Activated T-cell treated with anti-CD3 and anti-CD28 coated beads, Interleukin-2, amount 50 U/mL, for 24 hours (primary cell): Measurements from ENCODE around the gene KRR1.
"Not testable (repeated sequence)": the region's sequence is repeated elsewhere in the genome, so short reads cannot be mapped to it uniquely, and the experiment has no call there.

Experiments
- DNase-seq: peaks from one replicate; pipeline ENCODE4 v3.0.0-alpha.2; 2020
- H3K27ac Mint-ChIP-seq: 2 replicates; pipeline ENCODE4 v1.8.0; 2020; ENCODE audit warnings: mild to moderate bottlenecking, mixed read lengths
- H3K27me3 Mint-ChIP-seq: 2 replicates; pipeline ENCODE4 v1.8.0; 2020; ENCODE audit warnings: mixed read lengths
- H3K36me3 Mint-ChIP-seq: 2 replicates; pipeline ENCODE4 v1.8.0; 2020; ENCODE audit warnings: low read depth, mixed read lengths
- H3K4me1 Mint-ChIP-seq: 2 replicates; pipeline ENCODE4 v1.8.0; 2020; ENCODE audit warnings: low read depth, mixed read lengths
- H3K4me3 Mint-ChIP-seq: 2 replicates; pipeline ENCODE4 v1.8.0; 2020; ENCODE audit warnings: mild to moderate bottlenecking, moderate library complexity, mixed read lengths
- H3K9me3 Mint-ChIP-seq: 2 replicates; pipeline ENCODE4 v1.8.0; 2020; ENCODE audit warnings: mixed read lengths

Gene KRR1

DNA sequence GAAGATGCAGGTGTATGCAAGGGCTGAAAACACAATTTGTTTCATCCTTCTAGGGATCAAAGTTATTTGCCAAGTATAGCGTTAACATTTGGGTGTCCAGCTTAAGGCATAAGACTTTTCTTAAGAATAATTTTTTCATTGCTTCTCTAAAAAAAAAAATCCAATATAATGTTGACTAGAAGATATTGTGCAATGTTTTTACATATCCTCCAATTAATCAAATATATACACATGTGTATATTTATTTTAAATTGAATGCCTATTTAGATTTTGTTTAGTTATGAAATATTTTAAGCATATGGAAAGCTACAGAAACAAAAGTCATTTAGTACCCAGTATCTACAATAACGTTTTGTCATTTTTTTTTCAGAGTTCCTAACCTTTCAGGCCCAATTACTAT lies 28.5 kb upstream of the KRR1 start:
- no peak for DNase-seq
- Mint-ChIP-seq H3K27me3 (peaks cover 14% of the 10 kb centered on the region), H3K27ac (no peak overlapping the region), H3K9me3 (no peaks in the 10 kb centered on the region), H3K36me3 (no peaks in the 10 kb centered on the region), H3K4me3 (no peak overlapping the region), H3K4me1 (no peaks in the 10 kb centered on the region)

DNA sequence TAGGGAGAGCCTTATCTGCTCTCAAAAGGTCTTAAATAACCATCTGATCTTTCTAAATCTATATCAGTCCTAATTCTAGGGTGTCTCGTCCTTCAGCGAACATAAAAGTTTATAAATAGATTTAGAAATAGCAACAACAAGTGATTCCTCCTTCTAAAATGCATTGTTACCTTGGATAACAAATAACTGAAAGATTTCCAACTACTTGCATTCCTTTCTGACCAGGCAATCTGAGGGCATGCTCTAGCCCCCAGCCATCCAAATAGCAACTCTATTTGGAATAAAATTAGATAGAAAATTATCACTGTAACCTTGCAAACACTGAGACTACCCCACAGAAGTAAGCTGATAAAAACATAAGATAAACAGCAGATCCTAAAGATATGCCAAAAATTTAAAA lies 21.8 kb upstream of the KRR1 start:
- Mint-ChIP-seq H3K27me3 (peaks cover 20% of the 10 kb centered on the region), H3K4me1 (no peaks in the 10 kb centered on the region), H3K27ac (no peak overlapping the region), H3K9me3 (no peaks in the 10 kb centered on the region), H3K36me3 (no peaks in the 10 kb centered on the region), H3K4me3 (no peak overlapping the region)
- DNase-seq = no peak

GRCh38 chr12:75529826-75530225 lies 18.4 kb upstream of the KRR1 start:
- no peaks in the 10 kb centered on the region for H3K36me3 Mint-ChIP-seq
- H3K27me3 Mint-ChIP-seq = peaks cover 40% of the 10 kb centered on the region
- peaks cover 9% of the 10 kb centered on the region for H3K4me1 Mint-ChIP-seq
- no peak overlapping the region for H3K27ac Mint-ChIP-seq
- H3K4me3 Mint-ChIP-seq = no peak overlapping the region
- no peak for DNase-seq
- no peaks in the 10 kb centered on the region for H3K9me3 Mint-ChIP-seq

DNA sequence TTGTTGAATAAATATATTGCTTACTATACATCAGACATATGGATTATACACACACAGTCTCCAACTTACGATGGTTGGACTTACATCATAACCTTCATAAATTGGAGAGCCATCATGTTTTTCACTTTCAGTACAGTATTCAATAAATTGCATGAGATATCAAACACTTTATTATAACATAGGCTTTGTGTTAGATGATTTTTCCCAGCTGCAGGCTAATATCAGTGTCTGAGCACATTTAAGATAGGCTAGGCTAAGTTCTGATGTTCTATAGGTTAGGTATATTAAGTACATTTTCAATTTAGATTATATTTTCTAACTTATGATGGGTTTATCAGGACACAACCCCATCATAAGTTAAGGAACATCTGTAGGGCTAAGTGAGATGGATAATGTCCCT lies 17.9 kb upstream of the KRR1 start:
- Mint-ChIP-seq H3K4me3 (no peak overlapping the region), H3K9me3 (no peaks in the 10 kb centered on the region), H3K27me3 (peaks cover 42% of the 10 kb centered on the region), H3K4me1 (peaks cover 9% of the 10 kb centered on the region), H3K27ac (no peak overlapping the region), H3K36me3 (no peaks in the 10 kb centered on the region)
- no peak for DNase-seq

- no peaks in the 10 kb centered on the region for H3K36me3 Mint-ChIP-seq
- H3K4me1 Mint-ChIP-seq = peaks cover 9% of the 10 kb centered on the region
- H3K9me3 Mint-ChIP-seq = no peaks in the 10 kb centered on the region
- no peak for DNase-seq
- no peak overlapping the region for H3K27ac Mint-ChIP-seq
- no peak overlapping the region for H3K4me3 Mint-ChIP-seq
- peaks cover 39% of the 10 kb centered on the region for H3K27me3 Mint-ChIP-seq
These were observed 17.3 kb upstream of the KRR1 start for GRCh38 chr12:75528692-75529091.

DNA sequence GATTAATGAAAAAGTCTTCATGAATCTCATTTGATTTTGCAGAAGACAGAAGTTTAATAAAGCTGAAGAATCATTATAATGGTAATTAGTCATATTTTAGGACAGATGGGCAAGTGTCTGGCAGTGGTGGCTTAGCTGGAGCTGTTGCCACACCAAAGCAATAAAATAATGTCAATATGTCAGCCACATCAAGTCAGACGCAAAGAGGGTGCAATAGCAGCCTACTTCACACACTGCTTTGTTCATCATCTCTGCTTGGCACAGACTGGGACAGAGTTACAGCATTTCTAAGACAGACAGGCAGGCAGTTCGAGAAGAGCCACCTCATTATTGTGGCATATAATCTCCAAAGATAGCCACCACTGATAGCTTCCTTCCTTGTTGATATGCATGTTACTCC lies 16.9 kb upstream of the KRR1 start:
- no peaks in the 10 kb centered on the region for H3K36me3 Mint-ChIP-seq
- H3K4me1 Mint-ChIP-seq = peaks cover 9% of the 10 kb centered on the region
- H3K27me3 Mint-ChIP-seq = peaks cover 41% of the 10 kb centered on the region
- no peak for DNase-seq
- H3K9me3 Mint-ChIP-seq = no peaks in the 10 kb centered on the region
- H3K4me3 Mint-ChIP-seq = no peak overlapping the region
- no peak overlapping the region for H3K27ac Mint-ChIP-seq

DNA sequence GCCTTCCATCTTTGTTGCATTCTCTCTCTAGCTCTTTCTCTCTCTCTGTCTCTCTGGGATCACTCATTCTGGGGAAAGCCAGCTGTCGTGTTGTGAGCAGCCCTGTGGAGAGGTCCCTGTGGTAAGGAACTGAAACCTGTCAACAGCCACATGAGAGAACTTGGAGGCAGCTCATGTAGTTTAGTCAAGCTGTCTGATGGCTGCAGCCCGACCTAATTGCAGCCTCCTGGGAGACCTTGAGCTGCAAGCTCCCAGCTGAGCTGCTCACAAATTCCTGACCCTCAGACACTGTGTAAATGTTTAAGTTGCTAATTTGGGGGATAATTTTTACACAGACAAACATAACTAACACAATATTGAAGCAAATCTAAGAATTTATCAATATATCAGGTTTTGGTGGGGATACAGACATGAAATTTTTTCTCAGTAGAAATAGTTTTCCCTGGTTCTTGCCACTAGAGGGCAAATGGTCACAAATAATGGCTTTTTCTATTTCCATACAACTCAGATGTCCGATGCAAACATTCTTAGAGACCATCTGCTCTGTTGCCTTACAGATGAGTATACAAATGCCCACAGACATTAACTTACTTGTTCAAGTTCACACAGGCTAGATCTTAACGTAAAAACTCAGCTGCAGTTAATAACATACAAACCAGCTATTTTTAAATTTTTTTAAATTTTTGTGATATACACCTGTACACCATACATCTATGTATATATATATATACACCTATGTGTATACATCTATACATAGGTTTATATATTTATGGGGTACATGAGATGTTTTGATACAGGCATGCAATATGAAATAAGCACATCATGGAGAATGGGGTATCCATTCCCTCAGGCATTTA lies 15.5 kb upstream of the KRR1 start:
- no peak overlapping the region for H3K4me3 Mint-ChIP-seq
- no peak for DNase-seq
- H3K36me3 Mint-ChIP-seq = no peaks in the 10 kb centered on the region
- no peak overlapping the region for H3K27ac Mint-ChIP-seq
- H3K9me3 Mint-ChIP-seq = peaks cover 4% of the 10 kb centered on the region
- H3K4me1 Mint-ChIP-seq = peaks cover 9% of the 10 kb centered on the region
- H3K27me3 Mint-ChIP-seq = peaks cover 54% of the 10 kb centered on the region

DNA sequence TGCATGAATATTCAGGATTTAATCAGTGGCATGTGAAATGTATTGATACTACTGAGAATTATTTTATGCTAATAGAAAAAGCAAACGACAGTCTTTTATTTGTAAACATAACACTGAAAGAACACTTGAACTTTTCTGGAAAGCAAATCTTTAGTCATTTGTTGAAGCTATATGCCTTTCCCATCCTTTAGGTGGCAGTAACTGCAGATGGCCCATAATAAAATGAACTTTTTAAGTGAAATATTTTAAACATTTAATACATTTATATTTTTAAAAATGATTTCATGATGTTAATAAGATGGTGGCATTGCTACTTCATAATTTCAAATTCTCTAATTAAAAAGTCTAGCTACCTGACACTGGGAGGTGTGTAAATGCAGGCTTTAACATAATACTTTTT lies 13.9 kb upstream of the KRR1 start:
- peaks cover 4% of the 10 kb centered on the region for H3K9me3 Mint-ChIP-seq
- H3K27me3 Mint-ChIP-seq = peaks cover 58% of the 10 kb centered on the region

DNA sequence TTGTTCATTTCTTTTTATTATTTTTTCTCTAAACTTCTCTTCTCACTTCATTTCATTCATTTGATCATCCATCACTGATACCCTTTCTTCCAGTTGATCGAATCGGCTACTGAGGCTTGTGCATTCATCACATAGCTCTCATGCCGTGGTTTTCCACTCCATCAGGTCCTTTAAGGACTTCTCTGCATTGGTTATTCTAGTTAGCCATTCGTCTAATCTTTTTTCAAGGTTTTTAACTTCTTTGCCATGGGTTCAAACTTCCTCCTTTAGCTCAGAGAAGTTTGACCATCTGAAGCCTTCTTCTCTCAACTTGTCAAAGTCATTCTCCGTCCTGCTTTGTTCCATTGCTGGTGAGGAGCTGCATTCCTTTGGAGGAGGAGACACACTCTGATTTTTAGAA lies 10.7 kb upstream of the KRR1 start:
- peaks cover 56% of the 10 kb centered on the region for H3K27me3 Mint-ChIP-seq
- not testable (repeated sequence) for H3K4me3 Mint-ChIP-seq, DNase-seq, H3K9me3 Mint-ChIP-seq, H3K36me3 Mint-ChIP-seq, H3K4me1 Mint-ChIP-seq, H3K27ac Mint-ChIP-seq

More for the DNA sequence above, 13.9 kb upstream of the KRR1 start:
- H3K27ac Mint-ChIP-seq = no peak overlapping the region
- DNase-seq = no peak
- no peak overlapping the region for H3K4me3 Mint-ChIP-seq
- H3K36me3 Mint-ChIP-seq = no peaks in the 10 kb centered on the region
- peaks cover 9% of the 10 kb centered on the region for H3K4me1 Mint-ChIP-seq

DNA sequence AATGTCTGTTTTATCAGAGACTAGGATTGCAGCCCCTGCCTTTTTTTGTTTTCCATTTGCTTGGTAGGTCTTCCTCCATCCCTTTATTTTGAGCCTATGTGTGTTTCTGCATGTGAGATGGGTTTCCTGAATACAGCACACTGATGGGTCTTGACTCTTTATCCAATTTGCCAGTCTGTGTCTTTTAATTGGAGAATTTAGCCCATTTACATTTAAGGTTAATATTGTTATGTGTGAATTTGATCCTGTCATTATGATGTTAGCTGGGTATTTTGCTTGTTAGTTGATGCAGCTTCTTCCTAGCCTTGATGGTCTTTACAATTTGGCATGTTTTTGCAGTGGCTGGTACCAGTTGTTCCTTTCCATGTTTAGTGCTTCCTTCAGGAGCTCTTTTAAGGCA lies 9.8 kb upstream of the KRR1 start:
- not testable (repeated sequence) for H3K27ac Mint-ChIP-seq, H3K4me3 Mint-ChIP-seq, H3K36me3 Mint-ChIP-seq, H3K4me1 Mint-ChIP-seq, H3K9me3 Mint-ChIP-seq, DNase-seq
- H3K27me3 Mint-ChIP-seq = peaks cover 53% of the 10 kb centered on the region

DNA sequence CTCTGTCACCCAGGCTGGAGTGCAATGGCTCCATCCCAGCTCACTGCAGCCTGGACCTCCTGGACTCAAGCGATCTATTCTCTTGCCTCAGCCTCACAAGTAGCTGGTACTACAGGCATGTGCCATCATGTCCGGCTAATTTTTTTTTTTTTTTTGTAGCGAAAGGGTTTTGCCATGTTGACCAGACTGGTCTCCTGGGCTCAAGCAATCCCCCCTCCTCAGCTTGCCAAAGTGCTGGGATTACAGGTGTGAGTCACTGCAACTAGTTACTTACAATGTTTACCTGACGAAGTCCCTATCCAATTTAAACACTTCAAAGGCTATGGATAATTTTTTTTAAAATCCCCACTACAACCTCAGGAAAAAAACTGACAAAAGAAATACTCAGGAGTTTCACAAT lies 1.8 kb downstream of the KRR1 start:
- H3K9me3 Mint-ChIP-seq = peaks cover 3% of the 10 kb centered on the region
- H3K36me3 Mint-ChIP-seq = peaks cover 62% of the 10 kb centered on the region
- H3K4me1 Mint-ChIP-seq = peaks cover 42% of the 10 kb centered on the region
- H3K4me3 Mint-ChIP-seq = peak overlapping the region; percentile 97
- no peak for DNase-seq
- peak overlapping the region; percentile 99 for H3K27ac Mint-ChIP-seq
- H3K27me3 Mint-ChIP-seq = no peaks in the 10 kb centered on the region

- H3K4me3 Mint-ChIP-seq = no peak overlapping the region
- peaks cover 44% of the 10 kb centered on the region for H3K4me1 Mint-ChIP-seq
- H3K36me3 Mint-ChIP-seq = peaks cover 67% of the 10 kb centered on the region
- peaks cover 3% of the 10 kb centered on the region for H3K9me3 Mint-ChIP-seq
- no peaks in the 10 kb centered on the region for H3K27me3 Mint-ChIP-seq
- no peak for DNase-seq
- H3K27ac Mint-ChIP-seq = peak overlapping the region; percentile 50
These were observed 3.2 kb downstream of the KRR1 start for GRCh38 chr12:75508159-75508558.

DNA sequence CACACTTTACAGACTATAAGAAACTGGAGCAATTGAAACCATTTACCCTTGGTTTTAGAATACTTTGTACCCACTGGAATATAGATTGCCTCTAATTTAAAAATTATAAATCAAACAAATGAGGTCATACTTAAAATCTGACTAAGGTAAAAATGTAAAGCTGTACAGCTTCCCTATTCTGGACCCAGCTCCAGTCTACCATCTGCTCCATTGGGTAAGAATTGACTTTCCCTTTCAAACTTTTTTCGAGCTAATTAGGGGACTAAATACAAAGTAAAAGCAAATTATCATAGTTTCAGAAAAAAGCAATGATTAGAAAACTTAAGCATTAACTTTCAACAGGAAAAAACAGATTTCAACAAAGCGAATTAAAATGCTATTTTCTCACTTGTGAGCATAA lies 4.3 kb downstream of the KRR1 start:
- peak overlapping the region; percentile 8 for H3K27ac Mint-ChIP-seq
- no peak for DNase-seq
- peaks cover 42% of the 10 kb centered on the region for H3K4me1 Mint-ChIP-seq
- no peak overlapping the region for H3K4me3 Mint-ChIP-seq
- no peaks in the 10 kb centered on the region for H3K27me3 Mint-ChIP-seq
- peaks cover 3% of the 10 kb centered on the region for H3K9me3 Mint-ChIP-seq
- H3K36me3 Mint-ChIP-seq = peaks cover 67% of the 10 kb centered on the region

DNA sequence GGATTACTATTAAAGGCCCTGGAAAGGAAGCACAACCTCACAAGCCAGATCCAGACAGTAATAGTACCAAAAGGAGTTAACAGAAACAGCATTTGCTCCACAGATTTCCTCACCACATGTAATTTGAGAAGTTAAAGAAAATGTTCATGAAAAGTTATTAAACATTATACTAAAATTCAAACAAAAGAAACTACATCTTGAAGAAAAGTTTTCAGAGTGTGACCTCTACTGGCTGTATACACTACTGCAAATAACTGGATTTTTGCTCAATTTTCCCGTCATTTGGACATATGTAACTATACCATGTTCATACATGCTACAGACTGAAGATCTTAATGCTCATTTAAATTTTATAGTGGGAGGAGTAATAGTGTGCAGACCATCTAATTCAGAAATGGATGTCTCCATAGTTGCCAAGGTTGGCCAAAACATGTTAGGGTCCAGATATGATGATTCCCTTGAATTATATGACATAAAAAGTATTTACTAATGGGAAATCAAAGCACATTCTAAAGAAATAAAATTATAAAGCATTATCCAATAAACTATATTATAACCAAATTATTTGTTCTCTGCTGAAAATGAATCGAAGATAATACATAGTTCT lies 5.6 kb downstream of the KRR1 start:
- Mint-ChIP-seq H3K4me1 (peaks cover 37% of the 10 kb centered on the region), H3K36me3 (peaks cover 67% of the 10 kb centered on the region), H3K27me3 (no peaks in the 10 kb centered on the region), H3K9me3 (no peaks in the 10 kb centered on the region), H3K27ac (peak overlapping the region; percentile 7), H3K4me3 (no peak overlapping the region)
- no peak for DNase-seq

- DNase-seq = no peak
- Mint-ChIP-seq H3K9me3 (no peaks in the 10 kb centered on the region), H3K27ac (peak overlapping the region; percentile 48), H3K4me3 (no peak overlapping the region), H3K4me1 (peaks cover 23% of the 10 kb centered on the region), H3K27me3 (no peaks in the 10 kb centered on the region), H3K36me3 (peaks cover 64% of the 10 kb centered on the region)
These were observed 7.5 kb downstream of the KRR1 start for GRCh38 chr12:75503866-75504265.
